ENCODE measurements around the gene WNK3.
A peak's percentile ranks its signal among the peaks of the same experiment; 100 is the strongest.
"Not testable (repeated sequence)": the region's sequence is repeated elsewhere in the genome, so short reads cannot be mapped to it uniquely, and the experiment has no call there.

Gene WNK3

GRCh38 chrX:54357414-54358377 is at the start of gene WNK3:
TSS of gene WNK3 (minus strand) at chrX:54358046.
- peak; percentile 46 to 57 for DNase-seq

DNA sequence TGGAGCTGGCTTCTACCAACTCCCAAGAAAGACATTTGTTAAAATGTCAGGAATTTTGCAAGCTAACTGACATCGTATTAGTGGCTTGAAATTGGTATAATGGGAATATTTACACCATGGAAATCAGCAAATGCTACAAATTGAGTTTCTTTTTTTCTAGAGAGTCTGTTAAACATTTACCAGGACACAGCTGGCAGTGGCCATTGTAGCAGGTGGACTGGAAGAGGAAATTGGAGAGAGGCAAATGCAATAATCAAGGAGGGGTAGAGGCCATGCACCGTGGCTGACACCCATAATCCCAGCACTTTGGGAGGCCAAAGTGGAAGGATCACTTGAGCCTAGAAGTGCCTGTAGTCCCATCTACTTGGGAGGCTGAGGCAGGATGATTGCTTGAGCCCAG is 49.4 kb upstream of the WNK3 start:
- no peak for DNase-seq

DNA sequence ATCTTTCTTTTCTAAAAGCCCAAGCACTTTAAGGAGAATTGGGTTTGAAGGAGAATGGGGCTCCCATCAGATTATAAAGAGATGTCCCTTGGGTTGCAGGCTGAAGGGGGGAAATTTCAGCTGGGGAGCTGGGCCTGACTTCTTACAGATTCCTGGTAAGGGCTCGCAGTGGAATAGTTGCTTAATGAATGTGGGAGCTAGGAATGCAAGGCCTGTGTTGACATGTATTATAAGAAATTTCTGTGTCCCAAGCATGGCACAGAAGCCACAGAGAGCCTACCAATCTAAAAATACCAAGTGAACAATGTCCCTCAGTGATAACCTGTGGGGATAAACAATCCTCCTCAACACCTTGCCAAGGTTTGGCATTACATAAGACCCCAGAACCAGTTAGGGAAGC is 39.3 kb upstream of the WNK3 start:
- no peak for DNase-seq

GRCh38 chrX:54386314-54386713 is 28.5 kb upstream of the WNK3 start:
- DNase-seq: no peak

DNA sequence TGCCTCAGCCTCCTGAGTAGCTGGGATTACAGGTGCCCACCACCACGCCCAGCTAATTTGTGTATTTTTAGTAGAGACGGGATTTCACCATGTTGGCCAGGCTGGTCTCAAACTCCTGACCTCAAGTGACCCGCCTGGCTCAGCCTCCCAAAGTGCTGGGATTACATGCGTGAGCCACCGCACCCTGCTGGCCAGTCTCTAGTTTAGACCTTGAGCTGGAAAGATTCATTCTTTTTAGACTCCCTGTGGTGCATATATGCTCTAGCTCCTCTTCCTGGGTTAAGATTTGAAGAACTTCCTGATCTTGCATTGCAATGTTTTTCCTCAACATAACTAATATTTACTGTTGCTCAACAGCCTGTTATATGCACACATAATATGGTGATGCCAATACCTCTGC is 26.8 kb upstream of the WNK3 start:
- not testable (repeated sequence) for DNase-seq

- no peak for DNase-seq
These were observed 1.6 kb upstream of the WNK3 start for GRCh38 chrX:54359408-54359807.

GRCh38 chrX:54358424-54359211 is 772 bp upstream of the WNK3 start:
- DNase-seq: peak; percentile 36 to 50

DNA sequence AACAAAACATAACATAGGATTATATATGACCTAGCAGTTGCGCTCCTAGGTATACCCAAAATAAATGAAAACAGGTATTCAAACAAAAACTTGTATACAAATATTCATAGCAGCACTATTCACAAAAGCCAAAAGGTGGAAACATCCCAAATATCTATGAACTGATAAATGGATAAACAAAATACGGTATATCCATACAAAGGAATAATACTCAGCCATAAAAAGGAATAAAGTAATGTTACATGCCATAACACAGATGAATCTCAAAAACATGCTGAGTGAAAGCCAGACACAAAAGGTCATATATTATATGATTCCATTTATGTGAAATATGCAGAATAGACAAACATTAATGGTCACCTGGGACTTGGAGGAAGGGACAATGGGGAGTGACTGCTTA is 5.2 kb downstream of the WNK3 start:
- DNase-seq: no peak

DNA sequence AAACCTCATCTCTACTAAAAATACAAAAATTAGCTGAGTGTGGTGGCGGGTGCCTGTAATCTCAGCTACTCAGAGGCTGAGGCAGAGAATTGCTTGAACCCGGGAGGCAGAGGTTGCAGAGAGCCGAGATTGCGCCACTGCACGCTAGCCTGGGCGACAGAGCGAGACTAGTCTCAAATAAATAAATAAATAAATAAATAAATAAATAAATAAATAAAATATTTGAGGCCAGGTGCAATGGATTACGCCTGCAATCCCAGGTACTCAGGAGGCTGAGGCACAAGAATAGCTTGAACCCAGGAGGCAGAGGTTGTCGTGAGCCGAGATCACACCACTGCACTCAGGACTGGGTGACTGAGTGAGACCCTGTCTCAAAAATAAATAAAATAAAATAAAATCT is 20.5 kb downstream of the WNK3 start:
- DNase-seq: not testable (repeated sequence)

- no peak for DNase-seq
These were observed 32.8 kb downstream of the WNK3 start for GRCh38 chrX:54325077-54325476.

DNA sequence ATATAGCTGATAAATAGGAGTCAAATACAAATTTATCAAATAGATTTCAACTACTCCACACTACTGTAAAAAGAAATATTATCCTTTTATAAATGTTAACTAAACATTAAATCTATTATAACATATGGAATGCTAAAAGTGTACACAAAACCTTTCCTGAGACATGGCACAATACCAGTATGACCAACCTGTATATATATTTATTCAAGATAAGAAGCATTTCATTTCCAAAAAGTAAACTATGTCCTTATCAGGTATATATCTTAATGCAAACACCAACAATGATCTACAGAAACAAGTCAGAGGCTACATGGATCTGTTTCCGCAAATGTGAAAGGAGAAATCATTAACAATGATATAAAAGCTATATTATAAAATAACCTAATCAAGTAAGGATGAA is 37.8 kb downstream of the WNK3 start:
- DNase-seq: no peak

DNA sequence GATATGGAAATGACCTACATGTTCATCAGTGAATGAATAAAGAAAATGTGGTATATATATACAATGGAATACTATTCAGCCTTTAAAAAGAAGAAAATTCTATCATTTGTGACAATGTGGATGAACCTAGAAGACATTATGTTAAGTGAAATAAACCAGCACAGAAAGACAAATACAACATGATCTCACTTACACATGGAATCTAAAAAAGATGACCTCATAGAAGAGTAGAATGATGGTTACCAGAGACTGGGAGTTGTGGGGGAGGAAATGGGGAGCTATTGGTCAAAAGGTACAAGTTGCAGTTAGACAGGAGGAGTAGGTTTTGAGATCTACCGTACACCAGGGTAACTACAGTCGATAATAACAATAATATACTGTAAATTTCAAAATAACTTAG is 51.5 kb downstream of the WNK3 start:
- DNase-seq: no peak

- DNase-seq: no peak
These were observed 56.3 kb downstream of the WNK3 start for GRCh38 chrX:54301516-54301915.

- no peak for DNase-seq
These were observed 63.5 kb downstream of the WNK3 start for GRCh38 chrX:54294306-54294705.

GRCh38 chrX:54292755-54293154 is 65.1 kb downstream of the WNK3 start:
- DNase-seq: no peak

DNA sequence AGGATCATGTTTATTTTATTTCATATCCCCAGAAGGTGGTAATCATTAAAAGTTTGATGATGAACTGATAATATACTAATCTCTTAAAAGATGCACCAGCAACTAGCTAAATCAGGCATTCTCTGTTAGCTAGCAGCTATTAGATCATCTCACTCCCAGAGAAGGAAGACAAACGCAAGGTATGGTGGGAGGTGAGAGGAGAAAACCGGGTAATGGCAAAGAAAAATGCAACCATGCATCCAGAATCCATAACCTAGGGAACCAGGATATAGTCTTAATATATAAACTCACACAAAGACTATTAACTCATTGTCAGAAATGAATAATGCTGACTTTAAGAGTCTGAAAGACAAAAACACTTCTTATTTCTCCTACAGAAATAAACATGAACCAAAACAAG is 66.1 kb downstream of the WNK3 start:
- no peak for DNase-seq

DNA sequence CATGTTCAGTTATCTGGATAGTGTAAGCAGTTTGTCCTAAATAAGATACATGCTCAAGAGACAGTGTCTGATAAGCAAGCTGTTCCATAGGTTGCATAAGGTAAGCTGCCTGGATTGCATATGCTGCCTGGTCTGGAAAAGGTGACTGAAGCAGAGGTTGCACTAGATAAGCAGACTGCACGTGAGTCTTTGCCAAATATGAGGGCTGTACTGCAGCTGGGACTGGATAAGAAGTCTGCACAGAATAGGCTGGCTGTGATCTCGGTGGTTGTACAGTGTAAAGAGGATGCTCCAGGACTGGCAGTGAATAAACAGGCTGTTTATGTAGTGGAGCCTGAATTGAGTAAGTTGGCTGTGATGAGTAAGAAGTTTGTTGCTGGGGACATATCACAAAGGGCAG is 68.9 kb downstream of the WNK3 start:
- no peak for DNase-seq

DNA sequence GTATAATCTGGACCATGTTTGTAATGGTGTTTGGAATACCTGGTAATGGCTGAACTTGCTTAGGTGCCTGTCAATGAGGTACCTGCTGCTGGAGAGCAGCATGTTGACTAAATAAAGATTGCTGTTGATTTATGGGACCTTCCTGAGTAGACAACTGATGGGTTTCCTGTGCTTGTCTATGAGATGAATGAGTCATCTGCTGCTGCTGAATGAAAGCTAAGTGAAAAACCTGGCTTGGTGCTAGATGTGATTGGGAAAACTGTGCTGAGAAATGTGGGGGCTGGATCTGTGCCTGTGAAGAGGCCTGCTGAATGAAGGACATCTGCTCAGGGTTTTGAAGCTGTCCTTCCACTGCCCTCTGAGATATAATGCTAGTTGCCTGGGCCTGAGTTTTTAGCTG is 69.6 kb downstream of the WNK3 start:
- no peak for DNase-seq

DNA sequence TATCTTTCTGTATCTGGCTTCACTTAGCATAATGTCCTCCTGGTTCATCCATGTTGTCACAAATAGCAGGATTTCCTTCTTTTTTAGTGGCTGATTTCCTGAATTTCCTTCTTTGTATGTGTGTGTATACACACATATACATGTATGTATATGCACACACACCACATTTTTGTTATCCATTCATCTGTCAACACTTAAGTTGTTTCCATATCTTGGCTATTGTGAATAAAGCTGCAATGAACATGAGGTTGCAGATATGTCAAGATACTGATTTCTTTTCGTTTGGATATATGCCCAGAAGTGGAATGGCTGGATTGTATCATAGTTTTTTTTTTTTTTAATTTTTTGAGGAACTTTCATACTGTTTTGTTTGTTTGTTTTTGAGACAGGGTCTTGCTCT is 76.2 kb downstream of the WNK3 start:
- no peak for DNase-seq

- no peak for DNase-seq
These were observed 77.4 kb downstream of the WNK3 start for GRCh38 chrX:54280466-54280865.

DNA sequence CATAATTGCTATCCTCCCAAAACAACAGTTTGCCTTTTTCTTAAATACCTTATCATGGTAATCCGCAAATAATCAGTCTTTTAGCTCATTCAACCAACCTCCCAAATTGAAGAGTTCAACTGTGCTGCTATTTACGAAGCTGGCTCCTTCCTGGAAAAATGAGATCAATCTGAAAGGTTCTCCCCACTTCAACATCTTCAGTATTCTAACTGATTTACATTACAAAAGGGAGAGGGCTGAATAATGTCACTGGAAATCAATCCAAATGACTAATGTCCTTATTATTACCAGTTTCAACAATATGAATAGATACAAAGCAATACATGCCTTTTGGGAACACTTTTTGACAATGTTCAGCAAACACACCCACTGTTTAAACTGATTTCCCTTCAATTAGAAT is 86.2 kb downstream of the WNK3 start:
- no peak for DNase-seq

DNA sequence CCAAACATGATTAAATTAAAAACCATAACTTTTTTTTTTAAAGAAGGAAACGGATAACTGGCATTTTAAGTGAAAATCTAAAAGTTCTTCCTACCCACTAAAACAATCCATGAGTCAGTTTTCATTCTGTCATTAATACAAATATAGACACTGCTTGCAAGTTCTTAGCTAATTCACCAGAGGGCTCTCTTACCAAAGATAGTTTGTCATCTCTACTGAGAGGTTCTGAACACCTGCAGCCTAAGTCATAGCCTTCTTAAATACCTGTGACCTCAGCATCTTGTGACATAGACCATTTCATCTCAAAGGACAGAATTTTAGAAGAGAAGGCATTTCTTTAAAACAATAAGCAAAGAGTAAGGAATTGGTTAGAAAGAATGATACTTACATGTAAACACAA is 109.5 kb downstream of the WNK3 start:
- no peak for DNase-seq

- no peak for DNase-seq
These were observed 111.0 kb downstream of the WNK3 start for GRCh38 chrX:54246866-54247265.

DNA sequence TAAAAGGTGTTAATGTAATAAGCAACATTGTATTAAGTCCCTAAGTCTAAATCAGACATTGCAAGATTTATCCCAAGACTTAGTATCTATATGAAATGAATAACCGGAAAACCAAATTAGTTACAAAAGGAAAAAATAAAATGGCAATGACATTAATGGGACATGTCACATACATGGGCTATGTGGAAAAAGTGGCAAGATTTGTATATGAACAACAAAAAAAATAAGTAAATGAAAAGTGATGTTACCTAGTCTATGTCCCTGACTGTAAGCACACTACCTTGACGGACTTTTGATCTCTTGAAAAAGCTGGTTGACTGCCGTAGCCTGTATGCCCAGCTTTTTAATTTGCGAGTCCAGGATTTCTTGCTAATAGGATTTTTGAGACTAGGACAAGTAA is 119.3 kb downstream of the WNK3 start:
- no peak for DNase-seq

All from activated CD4-positive, alpha-beta T cell treated with anti-CD3 and anti-CD28 coated beads, Interleukin-2, amount 50 U/mL, for 48 hours (primary cell).